GM21825 (cell line): ENCODE measurements around the gene PALLD.

Experiments
- ATAC-seq: cut with Tn5 transposase; IDR thresholded peaks from one replicate; pipeline ENCODE4 v1.9.1; 2021; ENCODE audit warnings: mild to moderate bottlenecking, moderate library complexity; ENCODE audit not compliant: unreplicated experiment

Gene PALLD

DNA sequence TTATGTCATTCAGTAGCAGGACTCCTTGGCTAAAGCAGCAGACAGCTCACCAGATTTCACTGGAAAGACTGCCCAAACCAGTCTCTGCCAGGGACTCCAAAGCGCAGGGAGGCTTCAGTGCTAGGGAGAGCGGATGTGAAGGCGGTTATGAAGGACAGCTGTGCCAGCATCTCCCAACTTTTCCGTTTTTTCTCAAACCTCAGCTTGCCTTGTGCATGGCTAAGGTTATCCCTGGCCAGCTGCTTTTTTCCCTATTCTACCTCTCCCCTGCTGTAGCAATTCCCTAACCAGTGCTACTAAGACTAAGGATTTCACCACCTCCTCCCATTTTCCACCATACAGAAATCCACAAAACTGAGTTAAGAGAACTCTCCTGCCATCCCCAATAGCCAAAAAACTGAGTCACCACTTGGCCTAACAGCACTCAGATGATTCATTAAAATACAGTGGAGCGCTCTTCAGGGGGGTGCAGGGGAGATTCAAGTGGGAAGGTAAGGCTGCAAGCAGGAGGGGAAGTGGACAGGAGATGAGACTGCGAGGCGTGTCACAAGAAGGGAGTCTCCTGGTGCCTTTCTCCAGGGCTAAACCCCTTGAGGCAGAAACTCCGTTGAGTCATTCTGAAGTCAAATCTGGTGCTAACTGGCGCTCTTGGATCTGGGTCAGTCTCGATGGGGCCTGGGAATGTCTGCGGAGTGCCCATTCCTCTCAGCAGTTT lies 90.7 kb downstream of the PALLD start:
- no peak for ATAC-seq

DNA sequence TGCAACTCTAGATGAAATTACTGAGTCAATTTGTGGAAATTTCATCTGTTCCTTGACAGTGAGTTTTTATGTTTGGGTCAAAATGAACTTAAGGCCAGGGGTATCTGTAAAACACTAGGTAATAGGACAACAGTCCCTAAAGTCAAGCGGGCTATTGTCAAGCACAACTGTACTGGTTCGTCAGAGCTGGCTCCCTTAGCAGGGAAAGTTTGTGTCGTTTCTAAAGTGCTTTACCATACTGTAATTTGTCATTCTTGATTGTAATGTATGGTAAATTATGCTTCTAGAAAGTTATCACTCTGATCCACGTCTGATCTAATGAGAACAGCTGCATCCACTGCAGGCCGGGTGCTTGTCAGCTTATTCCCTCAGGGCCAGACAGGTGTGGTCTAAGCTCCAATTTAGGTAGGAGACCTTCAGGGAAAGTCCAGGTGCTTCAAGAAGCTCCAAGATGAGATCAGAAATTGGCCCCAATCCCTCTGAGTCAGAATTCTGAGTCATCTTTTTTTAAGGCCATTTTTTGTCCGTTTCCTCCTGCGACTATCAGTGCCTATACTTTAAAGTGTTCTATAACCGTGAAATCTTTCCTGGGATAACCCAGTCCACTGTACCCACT lies 92.2 kb downstream of the PALLD start:
- no peak for ATAC-seq

DNA sequence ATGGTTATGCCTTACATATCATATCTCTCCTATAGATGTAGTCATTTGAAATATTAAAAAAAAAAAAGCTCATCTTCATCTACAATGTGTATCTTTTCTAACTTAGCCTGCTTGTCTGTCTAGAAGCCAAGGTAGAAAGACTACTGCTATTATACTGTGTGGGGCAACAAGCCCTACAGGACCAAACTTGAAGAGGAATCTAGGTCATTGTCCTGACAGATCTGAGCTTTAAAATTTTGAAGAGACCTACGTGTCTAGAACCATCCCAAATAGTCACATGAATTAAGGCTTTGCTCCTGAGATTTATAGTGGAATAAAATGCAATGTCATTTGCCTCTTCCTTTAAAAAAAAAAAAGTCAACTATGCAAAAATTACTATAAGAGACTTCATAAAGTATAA lies 95.8 kb downstream of the PALLD start:
- ATAC-seq, result no peak

DNA sequence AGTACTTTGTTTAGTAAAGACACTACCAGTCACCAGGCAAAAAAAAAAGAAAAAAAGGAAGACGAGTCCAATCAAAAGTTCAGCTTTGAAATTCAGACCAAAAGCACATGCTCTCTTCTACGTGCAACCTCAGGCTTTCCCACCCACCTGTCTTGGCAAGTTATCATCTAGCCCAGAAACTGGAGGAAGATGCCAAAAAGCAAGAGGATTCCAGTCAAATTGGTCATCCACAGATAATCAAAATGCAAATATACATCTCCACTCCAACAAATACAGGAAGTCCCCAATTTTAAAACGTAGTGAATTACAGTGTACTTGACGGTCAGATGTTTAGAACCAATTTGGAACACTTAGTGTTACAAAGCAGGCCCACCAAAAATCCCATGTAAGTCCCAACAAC lies 96.5 kb downstream of the PALLD start:
- no peak for ATAC-seq

DNA sequence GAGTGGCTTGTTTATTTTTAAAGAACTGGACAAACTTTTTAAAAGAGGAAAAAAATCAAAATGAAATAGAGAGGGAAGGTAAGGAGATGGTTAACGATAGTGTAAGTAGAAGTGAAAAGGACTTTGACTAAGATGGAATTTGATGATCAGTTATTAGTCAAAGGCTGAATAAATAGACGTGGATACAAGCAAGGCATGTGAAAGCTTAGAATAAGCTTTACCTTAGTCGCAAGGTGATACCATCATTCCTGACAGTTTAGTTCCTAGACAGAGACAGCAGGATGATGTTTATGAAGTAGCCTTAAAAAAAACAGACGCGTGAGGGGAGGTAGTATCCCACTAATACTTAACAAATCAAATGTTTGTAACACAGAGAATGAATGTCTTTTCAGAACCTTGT lies 97.3 kb downstream of the PALLD start:
- ATAC-seq, result no peak

DNA sequence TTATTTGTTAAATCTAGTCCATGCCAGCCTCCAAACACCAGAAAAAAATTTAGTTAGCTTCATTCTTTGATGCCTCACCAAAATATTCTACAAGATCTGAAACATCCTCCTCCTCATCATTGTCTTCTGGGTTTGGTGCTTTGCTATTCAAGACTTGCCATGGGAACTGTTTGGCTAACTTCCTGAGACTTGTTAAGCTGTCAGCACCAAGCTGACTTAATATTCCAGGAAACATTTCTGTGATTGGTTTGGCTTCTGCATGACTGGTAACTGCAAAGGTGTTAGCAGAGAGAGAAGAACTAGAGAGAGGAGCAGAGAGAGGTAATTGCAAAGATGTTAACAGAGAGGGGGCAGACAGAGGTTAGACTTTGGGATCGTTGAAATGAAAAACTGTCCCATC lies 101.3 kb downstream of the PALLD start:
- ATAC-seq, result no peak

DNA sequence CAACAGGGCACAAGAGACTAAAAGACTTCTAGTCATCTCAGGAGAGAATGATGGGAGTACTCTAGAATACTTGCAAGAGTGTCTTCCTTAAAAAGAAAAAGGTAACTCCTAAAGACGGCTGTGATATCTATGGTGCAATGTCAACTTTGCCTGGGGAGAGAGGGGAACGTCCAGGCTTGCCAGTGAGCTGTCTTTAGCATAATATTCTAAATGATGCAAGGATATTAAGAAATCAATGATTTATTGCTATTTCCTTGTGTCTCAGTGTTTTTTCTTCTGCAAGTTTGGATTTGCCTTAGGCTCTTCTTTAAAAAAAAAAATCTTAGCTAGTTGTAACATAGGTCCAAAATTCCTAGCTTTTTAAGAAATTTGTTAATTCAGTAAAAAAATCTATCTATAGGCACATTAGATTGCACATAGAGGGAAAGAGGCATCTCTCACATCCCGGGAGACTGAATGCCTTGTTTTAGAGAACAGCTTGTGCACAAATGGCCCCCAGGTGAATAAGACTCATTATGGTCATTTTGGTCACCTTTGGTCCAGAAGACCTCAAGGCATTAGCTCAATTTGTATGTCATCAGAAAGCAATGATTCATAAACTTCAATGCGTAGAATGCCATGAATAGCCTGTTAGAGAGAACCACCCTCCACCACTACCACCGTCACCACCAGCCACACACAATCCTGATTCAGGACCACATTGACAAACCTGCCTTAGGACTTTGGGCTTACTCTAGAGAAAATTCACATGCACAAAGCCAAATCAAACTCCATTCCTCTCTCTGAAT lies 104.1 kb downstream of the PALLD start:
- no peak for ATAC-seq

DNA sequence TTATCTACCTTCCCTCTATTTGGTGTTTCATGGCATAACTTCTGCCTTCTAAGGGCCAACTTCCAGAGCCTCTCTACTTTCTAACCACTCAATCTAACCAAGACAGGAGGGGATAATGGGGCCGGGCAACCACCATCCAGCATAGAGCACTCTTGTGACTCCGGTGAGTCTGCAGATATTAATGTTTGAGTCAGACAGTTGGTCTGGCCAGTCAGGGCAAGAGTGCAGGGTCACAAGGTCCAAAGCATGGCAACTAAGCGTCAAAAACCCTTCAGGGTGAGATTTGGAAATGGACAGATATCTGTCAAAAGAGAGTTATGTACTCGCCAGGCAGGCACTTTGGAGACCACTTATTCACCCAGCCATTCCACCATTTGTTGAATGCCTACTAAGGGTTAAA lies 105.0 kb downstream of the PALLD start:
- ATAC-seq, result no peak

DNA sequence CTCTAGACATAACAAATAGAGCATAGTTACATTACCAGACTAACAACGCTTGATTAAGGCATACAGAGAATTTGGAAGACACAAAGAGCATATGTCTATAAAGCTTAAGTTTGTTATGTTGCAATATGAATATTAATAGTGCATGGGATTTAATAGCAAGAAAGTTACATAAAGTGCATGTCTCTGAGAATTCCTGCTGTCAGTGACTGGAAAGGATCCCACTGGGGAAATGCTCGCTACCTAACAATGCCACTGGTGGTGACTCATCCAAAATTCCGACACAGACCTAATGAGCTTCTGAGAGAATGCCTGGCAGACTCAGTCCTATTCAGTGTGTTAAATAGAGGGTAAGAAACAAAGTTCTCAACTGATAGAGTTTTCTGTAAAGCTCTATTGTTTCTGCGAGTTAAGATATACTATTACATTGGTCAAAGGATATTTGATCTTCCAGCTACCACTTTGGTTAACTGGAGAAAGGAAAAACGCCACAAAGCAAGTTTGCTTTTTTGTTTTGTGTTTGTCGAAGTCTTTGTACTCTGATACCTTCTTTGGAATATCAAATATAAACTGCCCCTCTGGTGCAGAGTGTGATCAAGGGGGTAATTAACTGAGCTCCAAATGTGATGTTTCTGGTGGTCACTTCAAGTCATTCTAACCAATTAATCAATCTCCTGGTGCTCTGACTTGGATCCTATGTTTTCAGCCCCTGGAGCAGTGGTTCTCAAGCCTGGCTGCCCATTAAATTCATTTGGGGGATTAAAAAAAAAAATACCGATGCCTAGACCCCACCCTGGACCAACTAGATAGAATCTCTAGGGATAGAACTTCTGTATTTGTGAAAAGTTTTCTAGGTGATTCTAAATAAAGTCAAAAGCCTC lies 107.9 kb downstream of the PALLD start:
- no peak for ATAC-seq

DNA sequence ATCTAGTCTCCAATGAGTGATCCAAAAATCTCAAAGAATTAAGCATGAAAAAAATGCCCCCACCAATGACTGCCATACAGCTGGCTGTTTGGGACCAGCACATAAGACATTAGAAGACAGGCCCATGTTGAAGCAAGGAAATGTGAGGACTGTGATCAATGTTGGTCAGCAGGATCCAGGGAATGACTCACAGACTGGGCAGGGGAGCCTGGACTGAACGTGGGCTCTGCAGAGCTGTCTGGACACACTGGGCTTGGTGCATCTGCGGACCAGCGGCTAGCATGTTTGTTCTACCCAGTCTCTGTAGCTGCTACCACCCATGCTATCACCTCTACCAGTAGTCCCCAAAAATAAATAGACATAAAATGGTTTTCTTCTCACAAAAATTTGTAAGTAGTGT lies 108.6 kb downstream of the PALLD start:
- ATAC-seq, result no peak

DNA sequence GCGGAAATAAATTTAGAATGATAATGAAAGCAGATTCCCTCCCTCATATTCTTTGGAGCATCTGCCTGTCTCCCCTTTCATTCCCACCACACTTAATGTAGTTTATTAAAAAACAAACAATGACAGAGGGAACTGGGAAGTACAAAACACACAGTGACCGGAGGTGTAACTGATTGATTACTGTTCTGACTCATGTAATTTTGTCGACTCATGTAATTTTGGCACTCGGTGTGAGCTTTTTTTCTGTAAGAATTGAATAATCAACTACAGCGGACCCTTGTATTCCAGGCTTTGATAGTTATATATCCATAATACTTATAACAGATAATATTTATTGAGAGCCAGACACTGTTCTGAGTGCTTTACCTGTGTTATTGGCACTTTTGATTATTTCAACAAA lies 110.4 kb downstream of the PALLD start:
- no peak for ATAC-seq

DNA sequence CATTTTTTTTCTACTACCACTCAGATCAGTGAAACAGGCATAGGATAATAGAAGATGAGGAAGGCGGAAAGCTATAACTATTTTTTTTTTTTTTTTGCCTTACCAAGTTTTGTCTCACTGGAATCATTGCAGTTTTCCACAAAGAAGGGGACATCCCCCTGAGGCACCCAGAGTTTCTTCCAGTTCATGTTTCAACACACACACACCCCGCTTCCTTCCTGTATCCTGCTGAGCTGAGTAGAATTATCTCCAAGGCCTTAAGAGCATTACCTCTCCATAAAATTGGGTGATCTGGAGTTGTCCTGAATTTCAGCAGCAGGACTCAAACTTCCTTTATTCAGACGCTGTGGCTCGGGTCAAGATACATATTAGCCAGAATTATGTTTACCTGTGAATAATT lies 111.9 kb downstream of the PALLD start:
- no peak for ATAC-seq

DNA sequence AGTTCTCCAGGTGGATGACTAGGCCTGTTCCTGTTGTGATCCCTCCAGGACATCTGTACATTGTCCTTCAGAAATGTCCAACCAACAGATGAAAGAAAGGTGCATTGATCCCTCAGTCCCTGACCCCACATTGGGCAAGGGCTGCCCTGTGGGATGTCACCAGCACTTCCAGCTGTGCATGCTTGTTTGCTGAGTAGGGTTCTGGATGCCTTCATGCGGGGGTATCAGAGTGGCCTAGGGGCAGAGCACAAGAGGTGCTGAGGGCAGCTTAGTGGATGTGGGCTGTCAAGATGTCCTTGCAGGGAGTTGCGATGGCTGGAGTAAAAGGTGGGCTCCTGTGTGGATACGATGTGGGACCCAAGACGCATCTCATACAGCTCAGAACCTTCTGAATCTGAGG lies 112.5 kb downstream of the PALLD start:
- no peak for ATAC-seq

DNA sequence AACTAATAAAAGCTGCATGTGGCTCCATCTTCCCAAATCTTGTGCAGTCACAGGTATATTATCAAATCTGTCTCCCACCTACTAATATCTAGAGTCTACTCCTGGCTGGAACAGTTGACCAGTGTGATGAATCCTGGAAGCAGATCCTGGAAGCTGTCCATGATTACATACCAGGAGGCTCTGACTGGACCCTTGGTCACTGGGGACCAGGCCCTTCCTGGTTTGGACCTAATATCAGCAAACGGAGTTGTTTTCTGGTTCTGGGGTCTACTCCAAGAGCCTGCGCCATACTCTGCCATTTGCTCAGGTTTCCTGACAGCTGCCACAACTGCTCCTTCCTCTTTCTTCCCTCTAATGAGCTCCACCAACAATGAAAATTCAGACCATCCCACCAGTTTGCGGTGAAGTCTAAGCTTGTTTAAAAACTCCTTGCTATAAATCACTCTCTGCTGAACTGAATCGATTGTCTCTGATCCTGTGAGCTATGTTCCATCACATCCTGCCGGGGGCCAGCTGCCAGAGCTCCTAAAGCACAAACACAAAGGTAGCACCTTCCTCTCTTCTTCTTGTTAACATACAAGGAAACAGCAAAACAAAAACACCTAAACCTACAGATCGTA lies 114.2 kb downstream of the PALLD start:
- ATAC-seq, result no peak

DNA sequence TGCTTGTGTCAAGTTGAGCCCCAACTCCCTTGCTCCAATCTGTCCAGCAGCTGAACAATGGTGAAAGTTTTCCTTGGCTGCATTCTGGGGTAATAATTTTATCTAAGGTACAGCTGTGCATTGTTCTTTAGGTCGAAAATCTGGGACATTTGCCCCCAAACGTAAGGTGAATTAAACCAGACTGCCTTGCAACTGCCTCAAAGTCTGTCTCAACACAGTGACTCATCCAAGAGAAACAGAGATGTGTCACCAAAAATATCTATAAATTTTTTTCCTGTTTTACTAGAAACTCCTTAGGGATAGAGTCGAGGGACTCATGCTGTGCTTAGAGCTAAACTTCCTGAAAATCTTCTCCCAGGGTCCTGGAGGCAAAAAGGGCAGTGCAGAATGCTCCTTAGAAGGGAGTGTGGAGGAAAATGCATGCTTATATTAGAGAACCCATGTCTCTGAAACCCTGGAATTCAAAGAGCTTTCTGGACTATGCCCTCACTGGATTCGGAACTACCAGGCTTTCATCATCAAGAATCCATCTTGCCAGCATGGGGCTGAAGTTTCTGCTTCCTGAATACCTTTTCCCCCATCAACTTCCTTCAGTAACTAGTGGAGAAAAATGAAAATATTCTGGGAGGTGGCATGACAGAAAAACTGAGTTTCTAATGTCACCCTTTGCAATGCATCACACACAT lies 115.7 kb downstream of the PALLD start:
- ATAC-seq, result no peak

DNA sequence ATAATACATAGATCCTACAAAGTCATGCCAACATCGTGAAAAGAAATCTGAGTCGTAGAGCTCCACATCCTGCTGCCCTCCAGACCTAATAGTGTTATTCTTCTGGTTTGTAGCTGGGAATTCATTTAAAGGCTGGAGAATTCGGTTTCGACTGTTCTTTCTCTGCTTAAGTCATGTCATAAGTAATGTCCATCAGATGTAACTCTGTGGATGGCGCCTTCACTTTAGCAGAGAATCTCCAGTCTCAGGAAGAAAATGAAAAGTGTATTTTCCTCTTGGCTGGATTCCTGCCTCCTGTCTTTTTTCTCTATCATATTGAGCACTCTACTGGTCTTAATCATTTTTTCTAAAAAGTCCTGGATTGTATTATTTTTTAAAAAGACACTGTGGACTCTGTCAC lies 117.0 kb downstream of the PALLD start:
- no peak for ATAC-seq

DNA sequence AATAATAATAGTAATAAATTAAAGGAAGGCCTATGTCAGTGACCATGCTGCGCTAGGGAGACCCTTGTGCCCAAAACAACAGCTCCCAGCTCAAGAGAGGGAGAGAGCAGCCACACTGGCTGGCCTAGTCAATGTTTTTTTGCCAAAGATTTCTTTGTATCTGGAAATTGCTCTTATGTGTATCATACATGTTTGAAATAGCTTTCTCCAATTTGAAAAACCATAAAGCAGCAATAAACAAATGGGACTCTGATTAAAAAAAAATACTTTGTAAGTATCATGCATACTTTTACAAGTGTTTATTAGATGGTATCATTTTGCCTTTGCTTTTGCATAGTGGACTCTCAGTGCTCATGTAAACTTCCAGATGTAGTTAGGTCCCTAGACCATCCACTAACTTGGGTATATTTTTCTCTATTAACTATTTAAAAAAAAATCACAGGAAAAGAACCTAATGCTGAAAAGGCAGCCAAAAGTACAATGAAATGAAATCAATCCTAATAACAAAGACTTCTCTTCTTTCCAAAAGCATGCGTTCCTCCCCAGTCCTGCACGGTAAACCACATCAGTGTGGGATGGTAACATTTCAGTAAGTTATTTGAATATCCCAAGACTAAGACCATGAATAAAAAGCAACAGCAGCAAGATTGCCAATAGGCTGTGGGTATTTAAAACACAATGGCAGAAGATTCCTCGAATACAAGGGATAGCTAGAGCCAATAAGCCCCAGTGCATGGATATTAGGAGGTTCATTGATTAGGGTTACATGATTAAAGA lies 117.6 kb downstream of the PALLD start:
- no peak for ATAC-seq

DNA sequence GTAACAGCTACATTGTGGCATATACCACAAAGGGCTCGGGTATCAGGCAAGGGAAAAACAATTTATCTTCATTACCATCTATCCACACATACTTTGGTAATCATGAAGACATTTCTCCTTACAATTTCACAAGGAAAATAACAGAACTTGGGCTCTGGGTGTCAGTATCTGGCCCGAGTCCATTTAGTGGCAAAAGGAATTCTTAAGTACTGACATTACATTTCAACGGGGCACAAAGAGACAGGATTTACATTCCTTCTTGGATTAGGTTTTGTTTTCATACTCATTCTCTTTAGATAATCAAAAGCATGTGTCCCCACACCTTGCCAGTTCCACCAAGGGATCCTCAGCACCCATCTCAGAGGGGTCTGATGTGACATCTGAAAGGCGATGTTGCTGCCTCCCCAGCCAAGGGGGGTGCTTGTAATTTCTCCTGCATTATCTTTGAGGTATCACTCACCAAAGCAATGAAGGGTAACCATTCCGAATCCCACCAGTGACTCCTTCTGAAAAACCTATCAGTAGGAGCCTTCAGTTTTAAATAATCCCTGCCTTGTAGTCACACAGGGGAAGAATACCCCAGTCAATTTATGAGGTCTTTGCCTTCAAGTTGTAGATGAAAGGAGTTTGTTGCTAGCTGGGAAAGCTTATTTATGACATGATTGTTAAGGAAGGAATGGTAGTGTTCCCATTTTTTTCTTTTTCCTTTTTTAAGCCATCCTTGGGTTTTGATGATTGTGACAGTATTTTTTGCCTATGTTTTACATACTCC lies 118.6 kb downstream of the PALLD start:
- ATAC-seq, result no peak
